ENCODE data around the gene CASP8.

The CASP8 gene

GRCh38 chr2:201322772-201323171, 62.4 kb downstream of the CASP8 start:
- in situ Hi-C loops (cut with HindIII; ENCODE audit: low sequenced_read_pairs) = no loop called here

- in situ Hi-C loops (cut with HindIII; ENCODE audit: low sequenced_read_pairs) = no loop called here
These were observed 67.3 kb downstream of the CASP8 start for GRCh38 chr2:201327678-201328077.

- in situ Hi-C loops (cut with HindIII; ENCODE audit: low sequenced_read_pairs) = no loop called here
These were observed 69.1 kb downstream of the CASP8 start for GRCh38 chr2:201329409-201329808.

Measured in DLD1 (cell line).